NCI-H1417 (cell line): ENCODE data around the gene TLX3.
"Not testable (repeated sequence)": the region's sequence is repeated elsewhere in the genome, so short reads cannot be mapped to it uniquely, and the experiment has no call there.

Experiments
- DNase-seq, 3 experiments: peaks; one replicate each; lab custom pipeline; 2025; lab: John Stamatoyannopoulos, UW

TLX3 gene

GRCh38 chr5:171308453-171309275 is at the start of gene TLX3:
TSS of gene TLX3 (plus strand) at chr5:171309248. CDS start at chr5:171309366, 118 bp downstream.
- no peak for DNase-seq

GRCh38 chr5:171261361-171261760 is 47.7 kb upstream of the TLX3 start:
- peak in 1 of 3 experiments; percentile 4 for DNase-seq

GRCh38 chr5:171261904-171262303 is 47.1 kb upstream of the TLX3 start:
- DNase-seq, result peak in 2 of 3 experiments; percentile 4 to 62

- no peak for DNase-seq
These were observed 45.9 kb upstream of the TLX3 start for GRCh38 chr5:171263181-171263580.

- DNase-seq, result no peak
These were observed 44.2 kb upstream of the TLX3 start for GRCh38 chr5:171264843-171265242.

- no peak for DNase-seq
These were observed 40.1 kb upstream of the TLX3 start for GRCh38 chr5:171268700-171269620.

- no peak for DNase-seq
These were observed 39.3 kb upstream of the TLX3 start for GRCh38 chr5:171269717-171270116.

GRCh38 chr5:171270136-171270535 is 38.9 kb upstream of the TLX3 start:
- no peak for DNase-seq

- no peak for DNase-seq
These were observed 37.2 kb upstream of the TLX3 start for GRCh38 chr5:171271798-171272197.

GRCh38 chr5:171272996-171273970 is 35.8 kb upstream of the TLX3 start:
- DNase-seq, result no peak

- DNase-seq, result peak in 2 of 3 experiments; percentile 31 to 82
These were observed 33.1 kb upstream of the TLX3 start for GRCh38 chr5:171275841-171276544.

- no peak for DNase-seq
These were observed 25.3 kb upstream of the TLX3 start for GRCh38 chr5:171283753-171284152.

- DNase-seq, result no peak
These were observed 23.6 kb upstream of the TLX3 start for GRCh38 chr5:171285465-171285864.

- DNase-seq, result no peak
These were observed 21.0 kb upstream of the TLX3 start for GRCh38 chr5:171288066-171288465.

GRCh38 chr5:171291371-171291770 is 17.7 kb upstream of the TLX3 start:
- no peak for DNase-seq

GRCh38 chr5:171295299-171295698 is 13.7 kb upstream of the TLX3 start:
- DNase-seq, result no peak

- DNase-seq, result no peak
These were observed 13.2 kb upstream of the TLX3 start for GRCh38 chr5:171295801-171296200.

- not testable (repeated sequence) for DNase-seq
These were observed 11.1 kb upstream of the TLX3 start for GRCh38 chr5:171297941-171298340.

- peak in 1 of 3 experiments; percentile 28 for DNase-seq
These were observed 9.8 kb upstream of the TLX3 start for GRCh38 chr5:171299228-171299627.

- no peak for DNase-seq
These were observed 9.2 kb upstream of the TLX3 start for GRCh38 chr5:171299851-171300250.

GRCh38 chr5:171300358-171300757 is 8.7 kb upstream of the TLX3 start:
- DNase-seq, result no peak
